HL-60 (cell line): ENCODE data around the gene CCDC183.

Experiments
- DNase-seq, 2 experiments: peaks; one replicate each; pipeline ENCODE4 v3.0.0-alpha.2; 2010 to 2020; ENCODE audit warnings: low read depth in 1 of 2, low spot score in 1 of 2
- H3K27ac ChIP-seq: fragments of 250-450 bp; sonication (Bioruptor Pico); replicated peaks from 2 replicates; pipeline ENCODE4 v1.5.1; 2020; ENCODE audit warnings: mild to moderate bottlenecking, moderate library complexity
- H3K27me3 ChIP-seq: fragments of 250-450 bp; sonication (Bioruptor Pico); 2 replicates; pipeline ENCODE4 v1.5.1; 2021; ENCODE audit warnings: mild to moderate bottlenecking, moderate library complexity; ENCODE audit not compliant: insufficient read depth, poor library complexity, severe bottlenecking
- H3K4me3 ChIP-seq: replicated peaks from 2 replicates; pipeline ENCODE4 v1.5.1; 2011; ENCODE audit warnings: mild to moderate bottlenecking, control low read depth, low read length; ENCODE audit not compliant: insufficient read depth
- CTCF ChIP-seq: IDR thresholded peaks from one replicate; pipeline ENCODE4 v1.5.1; 2011; ENCODE audit warnings: low read length, control low read depth, inconsistent platforms; ENCODE audit not compliant: insufficient read depth
- GABPA ChIP-seq: IDR thresholded peaks from 2 replicates; pipeline ENCODE4 v1.6.1; 2012; ENCODE audit warnings: low read depth
- POLR2AphosphoS5 ChIP-seq: IDR thresholded peaks from 2 replicates; pipeline ENCODE4 v1.6.1; 2012; ENCODE audit warnings: low read depth
- REST ChIP-seq: IDR thresholded peaks from 2 replicates; pipeline ENCODE4 v1.6.1; 2012; ENCODE audit warnings: low read depth; ENCODE audit not compliant: insufficient replicate concordance
- SPI1 ChIP-seq: IDR thresholded peaks from 2 replicates; pipeline ENCODE4 v1.6.1; 2012; ENCODE audit warnings: low read depth, mild to moderate bottlenecking, borderline replicate concordance

Gene CCDC183

GRCh38 chr9:136761545-136761981 is 34.6 kb upstream of the CCDC183 start:
- no peak overlapping the region for H3K27ac ChIP-seq
- TF ChIP-seq CTCF, result no peak
- no peak for TF ChIP-seq GABPA
- TF ChIP-seq SPI1, result no peak
- no peak for TF ChIP-seq POLR2AphosphoS5
- no peak for TF ChIP-seq REST
- no peak for DNase-seq
- H3K27me3 ChIP-seq, result no peaks in the 10 kb centered on the region
- H3K4me3 ChIP-seq, result no peak overlapping the region

GRCh38 chr9:136762221-136762691 is 33.9 kb upstream of the CCDC183 start:
- no peak overlapping the region for H3K4me3 ChIP-seq
- DNase-seq, result no peak
- no peak for TF ChIP-seq POLR2AphosphoS5
- no peaks in the 10 kb centered on the region for H3K27me3 ChIP-seq
- H3K27ac ChIP-seq, result no peak overlapping the region

- Histone ChIP-seq H3K4me3 (no peak overlapping the region), H3K27me3 (no peaks in the 10 kb centered on the region), H3K27ac (no peak overlapping the region)
- DNase-seq, result no peak
- TF ChIP-seq CTCF (no peak), POLR2AphosphoS5 (no peak), REST (no peak), GABPA (no peak)
These were observed 33.1 kb upstream of the CCDC183 start for GRCh38 chr9:136762915-136763648.

- Histone ChIP-seq H3K27me3 (no peaks in the 10 kb centered on the region), H3K27ac (no peak overlapping the region), H3K4me3 (no peak overlapping the region)
- no peak for TF ChIP-seq REST
- TF ChIP-seq GABPA, result no peak
- no peak for TF ChIP-seq CTCF
- no peak for DNase-seq
These were observed 32.5 kb upstream of the CCDC183 start for GRCh38 chr9:136763649-136764035.
